ENCODE results near the gene RAD51AP1.

RAD51AP1 gene

DNA sequence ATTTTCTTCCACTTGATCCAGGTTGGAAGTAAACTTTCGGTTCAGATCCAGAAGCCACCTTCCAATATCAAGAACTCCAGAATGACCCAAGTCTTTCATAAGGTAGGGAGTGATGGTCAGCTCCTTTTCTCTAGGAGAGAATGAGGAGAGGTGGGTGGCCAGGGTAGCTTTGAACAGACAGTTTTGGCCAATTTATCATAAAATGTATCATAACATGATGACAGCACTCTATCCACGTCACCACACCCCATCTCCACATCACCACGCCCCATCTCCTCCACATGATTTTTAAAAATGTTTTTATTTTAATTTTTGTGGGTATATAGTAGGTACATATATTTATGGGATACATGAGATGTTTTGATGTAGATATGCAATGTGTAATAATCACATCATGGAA lies 50.2 kb downstream of the RAD51AP1 start:
- no peak for DNase-seq (ENCODE audit: low read depth in 2 of 3, low spot score in 2 of 3)

DNA sequence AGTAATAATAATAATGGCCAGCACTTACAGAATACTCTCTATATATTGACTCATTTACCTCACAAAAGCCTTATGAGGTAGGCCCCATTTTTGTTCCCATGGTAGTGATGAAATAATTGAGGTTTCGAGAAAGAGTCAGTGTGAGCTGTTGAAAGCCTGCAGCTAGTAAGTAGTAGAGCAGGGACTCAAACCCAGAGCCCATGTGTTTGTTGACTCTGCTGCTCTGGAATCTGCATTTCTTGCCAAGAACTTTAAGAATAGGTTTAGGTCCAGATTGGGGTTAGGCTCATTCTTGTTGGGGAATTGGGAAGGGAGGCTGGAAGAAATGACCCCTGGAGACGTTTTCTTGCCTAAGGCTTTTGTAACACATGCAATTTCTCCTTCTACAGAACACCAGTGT lies 51.3 kb downstream of the RAD51AP1 start:
- DNase-seq (ENCODE audit: low read depth in 2 of 3, low spot score in 2 of 3) = no peak

DNA sequence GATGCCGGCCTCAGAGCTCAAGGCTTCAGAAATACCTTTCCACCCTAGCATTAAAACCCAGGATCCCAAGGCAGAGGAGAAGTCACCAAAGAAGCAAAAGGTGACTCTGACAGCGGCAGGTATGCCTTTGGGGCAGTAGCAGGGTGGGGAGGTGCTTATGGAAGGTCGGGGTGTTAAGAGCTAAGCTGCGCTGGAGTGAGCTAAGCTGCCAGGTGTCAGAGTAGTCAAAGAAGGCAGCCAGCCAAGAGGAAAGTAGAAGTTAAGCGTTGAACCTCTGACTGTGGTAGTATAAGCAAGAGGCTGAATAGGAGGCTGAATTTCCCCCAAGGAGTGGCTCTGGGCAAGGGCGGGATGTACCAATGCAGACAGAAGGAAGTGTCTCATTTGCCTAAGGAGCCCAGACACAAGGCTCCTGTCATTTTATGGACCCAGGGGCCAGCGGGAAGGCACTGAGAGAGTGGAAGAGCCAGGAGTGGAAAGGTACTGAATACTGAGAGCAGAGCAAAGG lies 52.5 kb downstream of the RAD51AP1 start:
- DNase-seq (ENCODE audit: low read depth in 2 of 3, low spot score in 2 of 3) = no peak

DNA sequence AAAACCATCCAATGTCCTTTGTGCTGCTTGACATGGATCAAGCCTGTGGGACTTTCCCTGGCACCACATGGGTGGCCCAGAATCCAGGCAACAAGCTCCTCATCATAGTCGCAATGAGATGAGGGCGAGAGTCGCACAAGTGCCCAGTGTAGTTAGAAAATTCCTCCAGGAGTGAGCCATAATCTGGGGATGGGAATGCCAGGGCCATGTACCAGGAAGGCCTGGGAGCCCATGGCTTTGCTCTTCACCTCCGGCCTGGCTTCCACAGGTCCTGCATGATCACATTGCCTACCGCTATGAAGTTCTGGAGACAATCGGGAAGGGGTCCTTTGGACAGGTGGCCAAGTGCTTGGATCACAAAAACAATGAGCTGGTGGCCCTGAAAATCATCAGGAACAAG lies 57.2 kb downstream of the RAD51AP1 start:
- DNase-seq (ENCODE audit: low read depth in 2 of 3, low spot score in 2 of 3) = no peak

DNA sequence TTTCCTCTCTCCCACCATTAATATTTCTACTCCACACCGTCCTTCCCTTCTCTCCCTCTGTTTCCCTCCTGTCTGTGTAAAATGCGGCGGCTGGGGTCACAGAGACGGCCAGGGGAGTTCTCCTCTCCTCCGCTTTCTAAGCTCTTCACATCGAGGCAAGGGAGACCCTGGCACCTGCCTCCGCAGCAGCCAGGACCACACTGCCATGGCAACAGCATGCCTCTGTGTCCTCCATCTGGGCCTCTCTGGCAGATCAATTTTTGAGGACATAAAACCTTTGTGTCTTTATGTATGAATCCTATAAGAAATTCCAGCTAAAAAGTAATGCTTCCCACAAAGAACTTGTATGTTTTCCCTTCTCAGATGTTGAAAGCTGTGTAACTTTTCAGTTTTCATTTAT lies 64.7 kb downstream of the RAD51AP1 start:
- no peak for DNase-seq (ENCODE audit: low read depth in 2 of 3, low spot score in 2 of 3)

DNA sequence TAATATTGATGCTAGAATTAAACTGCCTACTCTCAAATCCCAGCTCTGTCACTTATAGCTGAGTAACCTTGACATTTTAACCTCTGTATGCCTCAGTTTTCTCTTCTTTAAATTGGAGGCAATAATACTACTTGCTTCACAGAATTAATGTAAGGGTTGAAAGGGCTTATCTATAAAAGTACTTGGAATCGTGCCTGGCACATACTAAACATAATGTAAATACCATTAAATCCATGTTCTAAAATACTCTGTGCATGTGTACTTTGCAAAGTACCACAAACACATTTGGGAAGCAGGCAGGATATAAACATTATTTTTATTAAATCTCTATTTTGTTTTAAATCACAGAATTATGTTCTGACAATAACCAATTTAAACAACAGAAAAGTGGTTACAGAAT lies 65.3 kb downstream of the RAD51AP1 start:
- DNase-seq (ENCODE audit: low read depth in 2 of 3, low spot score in 2 of 3) = no peak

DNA sequence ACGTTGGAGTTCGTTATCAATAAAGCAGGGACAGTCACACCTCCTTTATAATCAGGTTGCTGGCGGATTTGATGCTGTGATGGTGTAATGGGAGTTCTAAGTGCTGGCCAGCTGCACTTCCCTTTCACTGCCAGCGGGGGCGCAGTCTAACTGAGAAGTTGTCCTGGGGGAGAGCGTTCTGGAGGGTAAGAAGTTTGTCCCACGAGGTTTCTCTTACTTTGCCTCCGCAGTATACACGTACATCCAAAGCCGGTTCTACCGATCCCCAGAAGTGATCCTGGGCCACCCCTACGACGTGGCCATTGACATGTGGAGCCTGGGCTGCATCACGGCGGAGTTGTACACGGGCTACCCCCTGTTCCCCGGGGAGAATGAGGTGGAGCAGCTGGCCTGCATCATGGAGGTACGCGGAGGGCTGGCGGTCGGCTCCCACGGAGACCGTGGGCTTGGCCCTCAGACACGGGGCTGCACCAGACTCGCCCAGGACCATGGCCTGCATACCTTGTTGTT lies 66.0 kb downstream of the RAD51AP1 start:
- peak; percentile 48 to 51 (median 51) for DNase-seq (ENCODE audit: low read depth in 2 of 3, low spot score in 2 of 3)

DNA sequence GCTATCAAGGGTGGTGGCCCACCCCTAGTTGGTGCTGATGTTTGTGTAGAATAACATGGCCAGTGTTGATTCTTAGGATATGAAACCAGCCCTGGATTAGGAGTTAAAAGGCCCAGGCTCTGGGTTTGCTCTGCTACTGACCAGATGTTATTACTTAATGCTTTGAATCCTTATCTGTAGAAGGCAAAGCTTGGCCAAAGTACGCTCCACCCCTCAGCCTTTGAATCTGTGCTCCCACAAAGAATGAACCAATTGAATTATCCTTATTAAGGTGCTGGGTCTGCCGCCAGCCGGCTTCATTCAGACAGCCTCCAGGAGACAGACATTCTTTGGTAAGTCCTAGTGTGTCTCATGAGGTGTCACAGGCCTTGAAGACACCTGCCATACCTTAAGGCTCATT lies 68.4 kb downstream of the RAD51AP1 start:
- no peak for DNase-seq (ENCODE audit: low read depth in 2 of 3, low spot score in 2 of 3)

DNA sequence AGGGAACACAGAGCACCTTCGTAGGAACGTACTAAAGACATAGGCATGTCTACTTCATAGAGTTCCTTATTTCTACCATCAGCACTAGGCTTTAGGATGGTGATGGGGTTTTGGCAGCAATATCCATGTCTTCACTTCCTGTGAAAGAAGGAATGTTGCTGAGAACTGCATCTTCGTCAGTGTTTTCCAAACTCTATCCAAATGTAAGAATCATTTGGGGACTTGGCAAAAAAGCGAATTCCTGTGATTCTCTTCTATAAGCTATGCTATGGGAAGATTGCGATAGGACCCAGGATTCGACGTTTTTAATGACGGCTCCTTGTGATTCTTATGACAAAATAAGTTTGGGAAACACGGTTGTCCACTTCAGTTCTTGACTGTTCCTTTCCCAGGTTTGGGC lies 70.4 kb downstream of the RAD51AP1 start:
- no peak for DNase-seq (ENCODE audit: low read depth in 2 of 3, low spot score in 2 of 3)
